Stimulated activated CD4-positive, alpha-beta T cell treated with anti-CD3 and anti-CD28 coated beads, TNF-alpha, amount 100 ng/mL, for 24 hours (primary cell): ENCODE results near the gene PRIMPOL.
A peak's percentile ranks its signal among the peaks of the same experiment; 100 is the strongest.
"Not testable (repeated sequence)": the region's sequence is repeated elsewhere in the genome, so short reads cannot be mapped to it uniquely, and the experiment has no call there.

Experiments used
- DNase-seq, 3 experiments: peaks; one replicate each; pipeline ENCODE4 v3.0.0-alpha.2; 2020; ENCODE audit warnings: low read depth in 3 of 3

Gene PRIMPOL

GRCh38 chr4:184713887-184714286 lies 64.3 kb downstream of the PRIMPOL start:
- no peak for DNase-seq

- DNase-seq, result no peak
These were observed 66.0 kb downstream of the PRIMPOL start for GRCh38 chr4:184715526-184715925.

- DNase-seq, result no peak
These were observed 69.9 kb downstream of the PRIMPOL start for GRCh38 chr4:184719407-184719806.

GRCh38 chr4:184721254-184721653 lies 71.7 kb downstream of the PRIMPOL start:
- DNase-seq, result no peak

GRCh38 chr4:184722798-184723197 lies 73.3 kb downstream of the PRIMPOL start:
- no peak for DNase-seq

- DNase-seq, result no peak
These were observed 77.9 kb downstream of the PRIMPOL start for GRCh38 chr4:184727430-184727829.

- DNase-seq, result no peak
These were observed 79.3 kb downstream of the PRIMPOL start for GRCh38 chr4:184728858-184729257.

- DNase-seq, result no peak
These were observed 80.4 kb downstream of the PRIMPOL start for GRCh38 chr4:184729946-184730345.

GRCh38 chr4:184731056-184731455 lies 81.5 kb downstream of the PRIMPOL start:
- DNase-seq, result no peak

GRCh38 chr4:184732126-184732525 lies 82.6 kb downstream of the PRIMPOL start:
- DNase-seq, result no peak

GRCh38 chr4:184733654-184734524 lies 84.4 kb downstream of the PRIMPOL start, which contains the start of gene CENPU:
CENPU (minus strand) TSS chr4:184734096; CDS start chr4:184734062, 34 bp downstream.
- peak; percentile 91 to 94 (median 93) for DNase-seq

GRCh38 chr4:184734758-184735157 lies 85.2 kb downstream of the PRIMPOL start:
- no peak for DNase-seq

GRCh38 chr4:184739575-184739974 lies 90.0 kb downstream of the PRIMPOL start:
- DNase-seq, result not testable (repeated sequence)

GRCh38 chr4:184740980-184741391 lies 91.4 kb downstream of the PRIMPOL start:
- DNase-seq, result no peak

- not testable (repeated sequence) for DNase-seq
These were observed 92.1 kb downstream of the PRIMPOL start for GRCh38 chr4:184741651-184742050.

- DNase-seq, result no peak
These were observed 94.1 kb downstream of the PRIMPOL start for GRCh38 chr4:184743650-184744049.

GRCh38 chr4:184744236-184744635 lies 94.7 kb downstream of the PRIMPOL start:
- DNase-seq, result no peak
